Smooth muscle cell (in vitro differentiated cells): ENCODE data around the gene GHR. TPM values are rescaled to one million over a fixed set of nuclear protein-coding genes. Genes with fewer than 3 reads are reported as not detected.

Experiments used
- DNase-seq: peaks from one replicate; lab custom pipeline; 2025; ENCODE audit not compliant: unreplicated experiment; lab: John Stamatoyannopoulos, UW
- H2AFZ ChIP-seq: fragments of 200-600 bp; sonication (generic); 2 replicates; pipeline ENCODE4 v1.6.0; 2016; ENCODE audit warnings: antibody characterized with exemption, low read depth, mild to moderate bottlenecking
- H3F3A ChIP-seq: fragments of 200-600 bp; sonication (generic); 2 replicates; pipeline ENCODE4 v1.6.0; 2017; ENCODE audit warnings: antibody characterized with exemption, low read depth
- H3K27ac ChIP-seq: fragments of 200-600 bp; sonication (generic); 2 replicates; pipeline ENCODE4 v1.5.1; 2016; ENCODE audit warnings: low read depth, mild to moderate bottlenecking
- H3K27me3 ChIP-seq: fragments of 200-600 bp; sonication (generic); 2 replicates; pipeline ENCODE4 v1.6.1; 2016; ENCODE audit warnings: low read depth, mild to moderate bottlenecking
- H3K36me3 ChIP-seq: fragments of 200-600 bp; sonication (generic); 2 replicates; pipeline ENCODE4 v1.5.1; 2016; ENCODE audit warnings: low read depth
- H3K4me1 ChIP-seq: fragments of 200-600 bp; sonication (generic); 2 replicates; pipeline ENCODE4 v1.5.1; 2016; ENCODE audit warnings: low read depth
- H3K4me2 ChIP-seq: fragments of 200-600 bp; sonication (generic); 2 replicates; pipeline ENCODE4 v1.6.0; 2016; ENCODE audit warnings: mild to moderate bottlenecking
- H3K4me3 ChIP-seq: fragments of 200-600 bp; sonication (generic); 2 replicates; pipeline ENCODE4 v1.5.1; 2016; ENCODE audit warnings: mild to moderate bottlenecking
- H3K79me2 ChIP-seq: fragments of 200-600 bp; sonication (generic); 2 replicates; pipeline ENCODE4 v1.6.0; 2016; ENCODE audit warnings: low read depth, mild to moderate bottlenecking
- H3K9ac ChIP-seq: fragments of 200-600 bp; sonication (generic); 2 replicates; pipeline ENCODE4 v1.6.0; 2016; ENCODE audit warnings: low read depth
- H3K9me3 ChIP-seq: fragments of 200-600 bp; sonication (generic); replicated peaks from 2 replicates; pipeline ENCODE4 v1.5.1; 2016; ENCODE audit warnings: low read depth
- H4K20me1 ChIP-seq: fragments of 200-600 bp; sonication (generic); 2 replicates; pipeline ENCODE4 v1.6.0; 2016; ENCODE audit warnings: low read depth
- CTCF ChIP-seq: fragments of 200-600 bp; sonication (generic); IDR thresholded peaks from 2 replicates; pipeline ENCODE4 v1.5.1; 2017; ENCODE audit warnings: borderline replicate concordance, mild to moderate bottlenecking, antibody characterized with exemption; ENCODE audit not compliant: insufficient read depth, poor library complexity, severe bottlenecking
- WGBS: methylation state at CpG from one replicate; pipeline ENCODE4 v1.1.7; 2016; ENCODE audit warnings: low lambda C conversion rate; 5-methylcytosine and 5-hydroxymethylcytosine counted together
- polyA plus RNA-seq: library from polyadenylated mRNA; unstranded; fragments of >200 nt; fragmentation: Nextera tagmentation; extraction: Ambion mirVana; gene quantifications from 2 replicates; pipeline ENCODE4 v1.2.1, GENCODE V29; 2016
- total RNA-seq: library from RNA; depleted of rRNA; stranded (reverse); fragments of >200 nt; gene quantifications from 2 replicates; pipeline ENCODE4 v1.2.3, GENCODE V29; 2014

The GHR gene
- total and polyA plus RNA-seq, 2 experiments from 2014 or later, result 2.1 to 4.3 TPM

- DNase-seq, result no peak
- no peaks in the 10 kb centered on the region for H3K4me1 ChIP-seq
- no peaks in the 10 kb centered on the region for H4K20me1 ChIP-seq
- H2AFZ ChIP-seq, result no peak overlapping the region
- H3K9me3 ChIP-seq, result peaks cover 8% of the 10 kb centered on the region
- H3K27ac ChIP-seq, result no peak overlapping the region
- no peak overlapping the region for H3K9ac ChIP-seq
- no peak for TF ChIP-seq CTCF
- H3K79me2 ChIP-seq, result no peaks in the 10 kb centered on the region
- no peaks in the 10 kb centered on the region for H3K27me3 ChIP-seq
- H3K36me3 ChIP-seq, result no peaks in the 10 kb centered on the region
- no peaks in the 10 kb centered on the region for H3F3A ChIP-seq
- no peak overlapping the region for H3K4me3 ChIP-seq
- no peak overlapping the region for H3K4me2 ChIP-seq
- WGBS, result 88% methylated on average over 3 of the region's 3 CpGs
Observed at GRCh38 chr5:42543774-42544173, 120.5 kb downstream of the GHR start.

GRCh38 chr5:42545038-42545437 is 121.8 kb downstream of the GHR start:
- H2AFZ ChIP-seq, result no peak overlapping the region
- no peak overlapping the region for H3K4me3 ChIP-seq
- WGBS, result 90% methylated on average over 3 of the region's 3 CpGs
- no peak overlapping the region for H3K4me2 ChIP-seq
- H3K9ac ChIP-seq, result no peak overlapping the region
- H3K9me3 ChIP-seq, result peaks cover 1% of the 10 kb centered on the region
- H3K79me2 ChIP-seq, result no peaks in the 10 kb centered on the region
- TF ChIP-seq CTCF, result no peak
- H3K27me3 ChIP-seq, result no peaks in the 10 kb centered on the region
- H3K27ac ChIP-seq, result no peak overlapping the region
- no peaks in the 10 kb centered on the region for H3K4me1 ChIP-seq
- no peaks in the 10 kb centered on the region for H4K20me1 ChIP-seq
- no peaks in the 10 kb centered on the region for H3F3A ChIP-seq
- no peak for DNase-seq
- no peaks in the 10 kb centered on the region for H3K36me3 ChIP-seq

GRCh38 chr5:42547141-42547540 is 123.9 kb downstream of the GHR start:
- Histone ChIP-seq H3K9me3 (no peaks in the 10 kb centered on the region), H4K20me1 (no peaks in the 10 kb centered on the region), H3K9ac (no peak overlapping the region), H3K4me2 (peak overlapping the region; percentile 13), H3F3A (no peaks in the 10 kb centered on the region), H3K4me3 (no peak overlapping the region), H2AFZ (no peak overlapping the region), H3K4me1 (no peaks in the 10 kb centered on the region), H3K27ac (no peak overlapping the region), H3K27me3 (no peaks in the 10 kb centered on the region), H3K36me3 (no peaks in the 10 kb centered on the region), H3K79me2 (no peaks in the 10 kb centered on the region)
- no peak for TF ChIP-seq CTCF
- whole genome bisulfite sequencing, result 39% methylated on average over 2 of the region's 2 CpGs
- DNase-seq, result no peak

- Histone ChIP-seq H3K9ac (no peak overlapping the region), H3K9me3 (no peaks in the 10 kb centered on the region), H3K4me3 (no peak overlapping the region), H3K4me1 (no peaks in the 10 kb centered on the region), H2AFZ (no peak overlapping the region), H3K27me3 (no peaks in the 10 kb centered on the region), H3K27ac (no peak overlapping the region), H4K20me1 (no peaks in the 10 kb centered on the region), H3K36me3 (no peaks in the 10 kb centered on the region), H3K4me2 (no peak overlapping the region), H3K79me2 (no peaks in the 10 kb centered on the region), H3F3A (no peaks in the 10 kb centered on the region)
- 95% methylated on average over 1 of the region's 1 CpG for WGBS
- DNase-seq, result no peak
- no peak for TF ChIP-seq CTCF
Observed at GRCh38 chr5:42547894-42548293, 124.7 kb downstream of the GHR start.
